HEK293T (cell line): ENCODE results near the gene RAP1GDS1.

Experiments used
- CTCF ChIA-PET: fragments of 350-600 bp; formaldehyde crosslinking; extraction: SDS; loops from one replicate; lab custom pipeline; 2021; ENCODE audit warnings: antibody characterized with exemption, inconsistent platforms; lab: Yijun Ruan, JAX
- POLR2A ChIA-PET: fragments of 350-600 bp; formaldehyde crosslinking; extraction: SDS; loops from one replicate; lab custom pipeline; 2020; ENCODE audit warnings: antibody characterized with exemption, inconsistent platforms; lab: Yijun Ruan, JAX
- DNase-seq: peaks from one replicate; pipeline ENCODE4 v3.0.0; 2012; ENCODE audit warnings: mixed read lengths; ENCODE audit errors: extremely low spot score
- ARNT ChIP-seq: fragments of 450-650 bp; IDR thresholded peaks from 2 replicates; pipeline ENCODE4 v1.6.1; 2017; ENCODE audit warnings: mild to moderate bottlenecking
- BHLHE40 ChIP-seq: fragments of 450-650 bp; IDR thresholded peaks from 2 replicates; pipeline ENCODE4 v1.6.1; 2016; ENCODE audit warnings: mild to moderate bottlenecking, moderate library complexity, borderline replicate concordance
- CTBP1 ChIP-seq: fragments of 450-650 bp; IDR thresholded peaks from 2 replicates; pipeline ENCODE4 v1.6.1; 2016; ENCODE audit warnings: borderline replicate concordance
- ELF4 ChIP-seq: fragments of 450-650 bp; IDR thresholded peaks from 2 replicates; pipeline ENCODE4 v1.6.1; 2017; ENCODE audit warnings: antibody characterized with exemption
- FOXA1 ChIP-seq: fragments of 450-650 bp; IDR thresholded peaks from 2 replicates; pipeline ENCODE4 v1.6.1; 2016; ENCODE audit warnings: mild to moderate bottlenecking
- FOXK2 ChIP-seq: fragments of 450-650 bp; IDR thresholded peaks from 2 replicates; pipeline ENCODE4 v1.6.1; 2016; ENCODE audit warnings: mild to moderate bottlenecking
- FOXM1 ChIP-seq: fragments of 450-650 bp; IDR thresholded peaks from 2 replicates; pipeline ENCODE4 v1.6.1; 2017; ENCODE audit warnings: mild to moderate bottlenecking, borderline replicate concordance
- HDGF ChIP-seq: fragments of 450-650 bp; IDR thresholded peaks from 2 replicates; pipeline ENCODE4 v1.6.1; 2017; ENCODE audit warnings: antibody characterized with exemption, borderline replicate concordance
- L3MBTL2 ChIP-seq: fragments of 450-650 bp; conservative IDR thresholded peaks from 2 replicates; pipeline ENCODE4 v1.6.1; 2016; ENCODE audit warnings: mild to moderate bottlenecking
- LEF1 ChIP-seq: fragments of 450-650 bp; IDR thresholded peaks from 2 replicates; pipeline ENCODE4 v1.6.1; 2017; ENCODE audit warnings: mild to moderate bottlenecking, borderline replicate concordance
- NFRKB ChIP-seq: fragments of 450-650 bp; IDR thresholded peaks from 2 replicates; pipeline ENCODE4 v1.6.1; 2016; ENCODE audit warnings: mild to moderate bottlenecking, moderate library complexity
- PKNOX1 ChIP-seq: fragments of 450-650 bp; IDR thresholded peaks from 2 replicates; pipeline ENCODE4 v1.6.1; 2016
- SP1 ChIP-seq: fragments of 450-650 bp; IDR thresholded peaks from 2 replicates; pipeline ENCODE4 v1.6.1; 2017
- SUZ12 ChIP-seq: fragments of 450-650 bp; IDR thresholded peaks from 2 replicates; pipeline ENCODE4 v1.6.1; 2016; ENCODE audit warnings: mild to moderate bottlenecking
- TARDBP ChIP-seq: fragments of 450-650 bp; IDR thresholded peaks from 2 replicates; pipeline ENCODE4 v1.6.1; 2016
- ZNF384 ChIP-seq: fragments of 450-650 bp; IDR thresholded peaks from 2 replicates; pipeline ENCODE4 v1.6.1; 2016

Gene RAP1GDS1

GRCh38 chr4:98260579-98261404 lies at the start of gene RAP1GDS1:
Gene RAP1GDS1, plus strand, starts transcription at chr4:98261384. Its CDS starts 182 bp downstream, at chr4:98261566.
- ChIA-PET CTCF (no interaction called here), POLR2A (interaction anchor here (0.8 to 1.7 kb wide), 15 partner anchors 12 to 828 kb away, joined by 3 to 6 read pairs (median 3); partner anchors contain the start of genes ADH5 and STPG2)
- TF ChIP-seq L3MBTL2 = peak; percentile 58
- no peak for TF ChIP-seq PKNOX1
- no peak for TF ChIP-seq FOXM1
- no peak for TF ChIP-seq FOXK2
- no peak for TF ChIP-seq TARDBP
- TF ChIP-seq FOXA1 = no peak
- no peak for TF ChIP-seq BHLHE40
- no peak for TF ChIP-seq LEF1
- DNase-seq = peak; percentile 93

- no peak for DNase-seq
- POLR2A ChIA-PET = no interaction called here
- no peak for TF ChIP-seq BHLHE40
- TF ChIP-seq SUZ12 = no peak
- no peak for TF ChIP-seq ELF4
- no peak for TF ChIP-seq ZNF384
- no peak for TF ChIP-seq ARNT
- TF ChIP-seq NFRKB = no peak
- TF ChIP-seq LEF1 = no peak
- no peak for TF ChIP-seq CTBP1
- no peak for TF ChIP-seq FOXK2
- no peak for TF ChIP-seq HDGF
These were observed 38.9 kb upstream of the RAP1GDS1 start for GRCh38 chr4:98222306-98222705.

GRCh38 chr4:98226396-98226795 lies 34.8 kb upstream of the RAP1GDS1 start:
- ChIA-PET CTCF (no interaction called here), POLR2A (no interaction called here)
- TF ChIP-seq ARNT (no peak), SUZ12 (no peak), PKNOX1 (no peak)
- no peak for DNase-seq

More at GRCh38 chr4:98222306-98222705, 38.9 kb upstream of the RAP1GDS1 start:
- CTCF ChIA-PET = no interaction called here

- CTCF ChIA-PET = no interaction called here
- POLR2A ChIA-PET = no interaction called here
- TF ChIP-seq FOXK2 = no peak
- no peak for TF ChIP-seq SUZ12
- no peak for TF ChIP-seq NFRKB
- TF ChIP-seq CTBP1 = no peak
- TF ChIP-seq ZNF384 = no peak
- TF ChIP-seq TARDBP = no peak
- TF ChIP-seq FOXM1 = no peak
- no peak for TF ChIP-seq L3MBTL2
- no peak for TF ChIP-seq SP1
- TF ChIP-seq FOXA1 = no peak
- no peak for TF ChIP-seq ARNT
- TF ChIP-seq BHLHE40 = no peak
- DNase-seq = no peak
These were observed 30.2 kb upstream of the RAP1GDS1 start for GRCh38 chr4:98230961-98231360.

- DNase-seq = no peak
- ChIA-PET CTCF (no interaction called here), POLR2A (no interaction called here)
- TF ChIP-seq FOXM1 (no peak), LEF1 (no peak), ELF4 (no peak), CTBP1 (no peak), FOXA1 (no peak), TARDBP (no peak), L3MBTL2 (no peak), FOXK2 (no peak), HDGF (no peak), PKNOX1 (no peak), NFRKB (no peak), SP1 (no peak), ARNT (no peak), SUZ12 (no peak), BHLHE40 (no peak), ZNF384 (no peak)
These were observed 29.0 kb upstream of the RAP1GDS1 start for GRCh38 chr4:98232202-98232601.

- no peak for TF ChIP-seq BHLHE40
- TF ChIP-seq NFRKB = no peak
- TF ChIP-seq FOXM1 = no peak
- no peak for TF ChIP-seq PKNOX1
- TF ChIP-seq SUZ12 = no peak
- no peak for TF ChIP-seq ZNF384
- TF ChIP-seq SP1 = no peak
- TF ChIP-seq FOXA1 = no peak
- no peak for TF ChIP-seq TARDBP
- TF ChIP-seq FOXK2 = no peak
- TF ChIP-seq LEF1 = no peak
- POLR2A ChIA-PET = no interaction called here
- DNase-seq = no peak
- CTCF ChIA-PET = no interaction called here
These were observed 24.0 kb upstream of the RAP1GDS1 start for GRCh38 chr4:98237204-98237603.
